Keratinocyte (primary cell): Measurements from ENCODE around the gene CTNNA3. TPM values are rescaled to one million over a fixed set of nuclear protein-coding genes. Genes with fewer than 3 reads are reported as not detected.
A peak's percentile ranks its signal among the peaks of the same experiment; 100 is the strongest.

Source experiments
- DNase-seq: peaks from one replicate; pipeline ENCODE4 v3.0.0-alpha.2; 2011; ENCODE audit warnings: low read depth, missing footprints, low spot score
- FAIRE-seq: peaks from 2 replicates; lab custom pipeline; 2011; peaks lifted over from hg19 to GRCh38; lab: Jason Lieb, UNC
- H2AFZ ChIP-seq: 2 replicates; pipeline ENCODE4 v1.6.0; 2012; ENCODE audit warnings: low read length, control low read depth, inconsistent platforms; ENCODE audit not compliant: control insufficient read depth
- H3K27ac ChIP-seq: 2 replicates; pipeline ENCODE4 v1.5.1; 2011; ENCODE audit warnings: low read length; ENCODE audit not compliant: control insufficient read depth, insufficient read depth
- H3K27me3 ChIP-seq: 3 replicates; pipeline ENCODE4 v1.6.0; 2011; ENCODE audit warnings: low read length; ENCODE audit not compliant: control insufficient read depth, insufficient read depth; ENCODE audit errors: extremely low read depth
- H3K36me3 ChIP-seq, 2 experiments: 2 replicates in 1 of 2; 3 replicates in 1 of 2; pipeline ENCODE4 v1.5.1; 2011; ENCODE audit warnings: low read length in 2 of 2, mild to moderate bottlenecking in 1 of 2; ENCODE audit not compliant: control insufficient read depth in 2 of 2, insufficient read depth in 2 of 2; ENCODE audit errors: extremely low read depth in 1 of 2
- H3K4me1 ChIP-seq: 3 replicates; pipeline ENCODE4 v1.5.1; 2011; ENCODE audit warnings: low read length; ENCODE audit not compliant: control insufficient read depth, insufficient read depth; ENCODE audit errors: extremely low read depth
- H3K4me2 ChIP-seq: 3 replicates; pipeline ENCODE4 v1.6.0; 2011; ENCODE audit warnings: low read depth, low read length; ENCODE audit not compliant: control insufficient read depth, insufficient read depth; ENCODE audit errors: extremely low read depth
- H3K4me3 ChIP-seq, 3 experiments: fragments of 200-600 bp in 1 of 3; sonication (generic) in 1 of 3; 2 replicates in 2 of 3; 3 replicates in 1 of 3; pipeline ENCODE4 v1.5.1; 2011 to 2016; ENCODE audit warnings: low read length in 3 of 3, mild to moderate bottlenecking in 3 of 3, control low read depth in 2 of 3, inconsistent platforms in 1 of 3, low read depth in 1 of 3, mixed read lengths in 1 of 3, mixed run types in 1 of 3, moderate library complexity in 1 of 3; ENCODE audit not compliant: control insufficient read depth in 2 of 3, insufficient read depth in 2 of 3; ENCODE audit errors: extremely low read depth in 1 of 3
- H3K79me2 ChIP-seq: 2 replicates; pipeline ENCODE4 v1.6.0; 2012; ENCODE audit warnings: low read length; ENCODE audit not compliant: control insufficient read depth, insufficient read depth
- H3K9ac ChIP-seq: 3 replicates; pipeline ENCODE4 v1.6.0; 2011; ENCODE audit warnings: low read length; ENCODE audit not compliant: control insufficient read depth, insufficient read depth; ENCODE audit errors: extremely low read depth
- H3K9me1 ChIP-seq: 3 replicates; pipeline ENCODE4 v1.6.0; 2011; ENCODE audit warnings: low read length; ENCODE audit not compliant: control insufficient read depth, insufficient read depth; ENCODE audit errors: extremely low read depth
- H3K9me3 ChIP-seq: 2 replicates; pipeline ENCODE4 v1.5.1; 2012; ENCODE audit warnings: low read depth, low read length; ENCODE audit not compliant: control insufficient read depth
- H4K20me1 ChIP-seq: 3 replicates; pipeline ENCODE4 v1.6.0; 2011; ENCODE audit warnings: low read length; ENCODE audit not compliant: control insufficient read depth, insufficient read depth; ENCODE audit errors: extremely low read depth
- EZH2 ChIP-seq: IDR thresholded peaks from one replicate; pipeline ENCODE4 v1.6.1; 2012; ENCODE audit warnings: inconsistent platforms, mild to moderate bottlenecking, low read length, moderate library complexity
- dilution Hi-C: fragments of 300-500 bp; cut with MboI; formaldehyde crosslinking; loops from one replicate; pipeline ENCODE4 v1.7.0; 2020; ENCODE audit warnings: low sequenced_read_pairs; ENCODE audit not compliant: extremely low pct_ligation_motif_present
- polyA plus RNA-seq, 5 experiments: library from polyadenylated mRNA; depleted of rRNA in 3 of 5; stranded (reverse) in 3 of 5; stranded (forward) in 1 of 5; unstranded in 1 of 5; fragments of >200 nt; gene quantifications; 1 replicate in 1 of 5; 2 replicates in 3 of 5; 3 replicates in 1 of 5; pipeline versions ENCODE4 v1.2.1 to v1.2.3, GENCODE V29; 2011 to 2012; ENCODE audit warnings: missing spikeins in 2 of 5, low read depth in 1 of 5, low replicate concordance in 1 of 5
- TF ChIP-seq, protein P1 (sequence below), 3 experiments: IDR thresholded peaks in 1 of 3; conservative IDR thresholded peaks in 1 of 3; optimal IDR thresholded peaks in 1 of 3; 2 replicates in 2 of 3; 3 replicates in 1 of 3; pipeline versions ENCODE3 to v1.5.1; 2011; ENCODE audit warnings: low read length in 3 of 3, mild to moderate bottlenecking in 3 of 3, moderate library complexity in 2 of 3, control low read depth in 1 of 3, inconsistent platforms in 1 of 3; ENCODE audit not compliant: insufficient read depth in 2 of 3; ENCODE audit errors: extremely low read depth in 1 of 3

The CTNNA3 gene
- polyA plus RNA-seq, 1 donor (not counting 4 experiments of a cell fraction or from before 2014, with no cell fraction given) = 0.01 TPM

DNA sequence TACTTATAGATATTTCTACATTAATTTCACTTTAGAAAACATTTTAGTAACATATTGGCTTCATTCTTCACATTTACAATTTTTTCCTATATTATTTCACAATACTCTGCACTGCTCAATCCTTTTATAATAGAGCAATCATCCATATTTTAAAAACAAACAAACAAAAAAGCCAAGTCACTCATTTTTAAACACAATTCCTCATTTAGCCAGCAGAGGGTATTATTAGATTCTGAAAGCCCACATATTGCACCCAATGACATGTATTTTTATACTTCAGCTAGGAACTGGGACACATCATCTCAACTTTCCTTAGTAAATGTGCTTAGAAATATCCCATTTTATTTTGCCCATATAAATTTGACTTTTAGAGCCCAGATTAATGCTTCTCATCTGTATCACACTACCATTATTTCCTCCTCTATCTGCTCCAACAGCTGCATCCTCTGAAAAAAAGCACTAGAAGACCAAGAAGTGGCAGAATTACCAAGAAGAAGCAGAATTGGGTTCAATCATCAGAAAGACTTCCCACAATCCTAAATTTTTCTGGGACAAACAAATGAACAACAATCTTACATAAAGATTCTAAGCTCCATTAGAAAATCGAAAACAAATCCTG is 29.5 kb downstream of the CTNNA3 start:
- FAIRE-seq (no peak), DNase-seq (no peak)
- H3K9me3 ChIP-seq = no peaks in the 10 kb centered on the region
- H3K9ac ChIP-seq = no peak overlapping the region
- H3K4me2 ChIP-seq = no peak overlapping the region
- dilution Hi-C loops = no loop called here
- no peak for TF ChIP-seq EZH2
- TF ChIP-seq, protein P1, sequence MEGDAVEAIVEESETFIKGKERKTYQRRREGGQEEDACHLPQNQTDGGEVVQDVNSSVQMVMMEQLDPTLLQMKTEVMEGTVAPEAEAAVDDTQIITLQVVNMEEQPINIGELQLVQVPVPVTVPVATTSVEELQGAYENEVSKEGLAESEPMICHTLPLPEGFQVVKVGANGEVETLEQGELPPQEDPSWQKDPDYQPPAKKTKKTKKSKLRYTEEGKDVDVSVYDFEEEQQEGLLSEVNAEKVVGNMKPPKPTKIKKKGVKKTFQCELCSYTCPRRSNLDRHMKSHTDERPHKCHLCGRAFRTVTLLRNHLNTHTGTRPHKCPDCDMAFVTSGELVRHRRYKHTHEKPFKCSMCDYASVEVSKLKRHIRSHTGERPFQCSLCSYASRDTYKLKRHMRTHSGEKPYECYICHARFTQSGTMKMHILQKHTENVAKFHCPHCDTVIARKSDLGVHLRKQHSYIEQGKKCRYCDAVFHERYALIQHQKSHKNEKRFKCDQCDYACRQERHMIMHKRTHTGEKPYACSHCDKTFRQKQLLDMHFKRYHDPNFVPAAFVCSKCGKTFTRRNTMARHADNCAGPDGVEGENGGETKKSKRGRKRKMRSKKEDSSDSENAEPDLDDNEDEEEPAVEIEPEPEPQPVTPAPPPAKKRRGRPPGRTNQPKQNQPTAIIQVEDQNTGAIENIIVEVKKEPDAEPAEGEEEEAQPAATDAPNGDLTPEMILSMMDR (optimal IDR thresholded peaks at IDR 0.05 in 1 of 3, IDR thresholded peaks at IDR 0.05 in 1 of 3, conservative IDR thresholded peaks at IDR 0.05 in 1 of 3; ENCODE audit: extremely low read depth in 1 of 3, insufficient read depth in 2 of 3, low read length in 3 of 3) = peak in 2 of 3 experiments; percentile 19 to 33
- no peaks in the 10 kb centered on the region for H3K79me2 ChIP-seq
- H3K4me1 ChIP-seq = no peaks in the 10 kb centered on the region
- H3K27ac ChIP-seq = no peak overlapping the region
- H3K36me3 ChIP-seq = no peaks in the 10 kb centered on the region
- no peaks in the 10 kb centered on the region for H3K9me1 ChIP-seq
- H3K4me3 ChIP-seq = no peak overlapping the region
- no peaks in the 10 kb centered on the region for H4K20me1 ChIP-seq
- H3K27me3 ChIP-seq = no peaks in the 10 kb centered on the region
- no peak overlapping the region for H2AFZ ChIP-seq

DNA sequence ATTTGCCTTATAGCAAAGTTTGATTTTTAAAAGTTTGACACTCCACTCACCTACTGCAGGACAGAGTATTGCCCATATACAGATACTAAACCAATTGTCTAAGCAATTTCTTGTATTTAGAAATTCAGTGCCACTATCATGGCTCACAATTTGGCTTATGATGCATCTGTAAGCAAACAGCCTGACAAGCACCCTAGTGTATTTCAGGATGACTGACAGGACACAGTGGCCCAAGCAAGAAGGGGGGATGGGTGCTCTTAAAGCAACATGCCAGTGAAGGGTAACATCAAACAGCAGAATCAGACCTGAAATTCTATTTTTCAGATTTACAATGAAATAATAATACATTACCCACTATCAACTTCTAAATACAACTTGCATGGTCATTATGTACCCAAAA is 30.5 kb downstream of the CTNNA3 start:
- H3K4me3 ChIP-seq = no peak overlapping the region
- H3K4me2 ChIP-seq = no peak overlapping the region
- H3K9ac ChIP-seq = no peak overlapping the region
- no peaks in the 10 kb centered on the region for H3K79me2 ChIP-seq
- H3K27ac ChIP-seq = no peak overlapping the region
- no peak for TF ChIP-seq EZH2
- TF ChIP-seq, protein P1 (optimal IDR thresholded peaks at IDR 0.05 in 1 of 3, IDR thresholded peaks at IDR 0.05 in 1 of 3, conservative IDR thresholded peaks at IDR 0.05 in 1 of 3; ENCODE audit: extremely low read depth in 1 of 3, insufficient read depth in 2 of 3, low read length in 3 of 3) = no peak
- H3K27me3 ChIP-seq = no peaks in the 10 kb centered on the region
- H2AFZ ChIP-seq = no peak overlapping the region
- FAIRE-seq = no peak
- no peaks in the 10 kb centered on the region for H3K36me3 ChIP-seq
- DNase-seq = no peak
- no peaks in the 10 kb centered on the region for H3K4me1 ChIP-seq
- dilution Hi-C loops = no loop called here
- H3K9me3 ChIP-seq = no peaks in the 10 kb centered on the region
- H3K9me1 ChIP-seq = no peaks in the 10 kb centered on the region
- no peaks in the 10 kb centered on the region for H4K20me1 ChIP-seq
